IMR-90 (cell line): ENCODE data around the gene DYNLRB2.

Experiments
- BHLHE40 ChIP-seq: fragments of 150-350 bp; IDR thresholded peaks from 2 replicates; pipeline ENCODE4 v1.6.1; 2016; ENCODE audit warnings: mild to moderate bottlenecking, low read depth, low read length
- CHD1 ChIP-seq: IDR thresholded peaks from 2 replicates; pipeline ENCODE4 v1.6.1; 2012; ENCODE audit warnings: low read depth, low read length, improper control_type of control experiment
- CTCF ChIP-seq: conservative IDR thresholded peaks from 2 replicates; pipeline ENCODE4 v1.5.1; 2012; ENCODE audit warnings: mild to moderate bottlenecking, low read depth, low read length, improper control_type of control experiment
- POLR2A ChIP-seq: IDR thresholded peaks from 2 replicates; pipeline ENCODE4 v1.6.1; 2012; ENCODE audit warnings: mild to moderate bottlenecking, low read depth, low read length
- RAD21 ChIP-seq: IDR thresholded peaks from 2 replicates; pipeline ENCODE4 v1.6.1; 2012; ENCODE audit warnings: low read length, improper control_type of control experiment
- USF2 ChIP-seq: fragments of 150-350 bp; IDR thresholded peaks from 2 replicates; pipeline ENCODE4 v1.6.1; 2017; ENCODE audit warnings: mild to moderate bottlenecking, antibody characterized with exemption, low read length, low read depth

- no peak for TF ChIP-seq CTCF
- no peak for TF ChIP-seq POLR2A
- no peak for TF ChIP-seq CHD1
- no peak for TF ChIP-seq RAD21
- no peak for TF ChIP-seq BHLHE40
- TF ChIP-seq USF2, result no peak
Measured at GRCh38 chr16:80512593-80512853, 28.3 kb upstream of the DYNLRB2 start.
